ENCODE data around the gene AGMO.

Gene AGMO

DNA sequence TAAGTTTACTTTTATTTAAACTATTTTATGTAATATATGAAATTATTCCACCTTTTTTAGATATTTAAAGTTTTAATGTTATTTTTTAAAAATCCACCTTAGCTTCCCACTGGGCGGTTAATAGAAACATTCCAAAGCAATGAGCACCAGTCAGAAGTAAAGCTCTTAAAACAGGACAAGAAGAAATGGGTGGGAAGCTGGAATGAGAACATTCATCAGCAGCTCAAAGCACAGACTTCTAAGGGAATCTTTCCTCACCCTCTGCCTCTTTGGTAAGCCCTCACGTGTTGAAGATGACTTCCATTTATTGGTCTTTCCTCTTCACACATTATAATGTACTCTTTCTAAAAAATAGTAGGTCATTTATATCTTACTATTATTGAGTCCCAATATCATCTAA is 3.1 kb downstream of the AGMO start:
- no peak overlapping the region for H3K18ac ChIP-seq (ENCODE audit: low read length)

DNA sequence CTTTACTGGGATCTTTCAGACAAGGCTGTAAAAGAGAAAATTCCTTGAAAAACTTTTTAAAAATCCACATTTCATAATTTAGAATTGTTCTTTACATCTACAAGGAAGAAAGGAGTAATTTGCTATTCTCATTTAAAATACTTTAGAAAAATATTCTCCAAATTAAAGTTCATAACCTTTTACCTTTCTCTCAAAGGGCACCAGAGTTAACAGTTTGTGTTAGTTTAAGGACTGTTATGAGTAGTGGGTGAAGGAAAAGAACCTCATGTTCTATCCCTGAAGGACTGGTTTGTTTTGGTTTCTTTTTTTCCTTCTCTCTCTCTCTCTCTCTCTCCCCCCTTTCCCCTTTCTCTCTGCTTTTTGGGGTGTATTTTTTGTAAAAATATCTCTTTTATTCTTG is 4.1 kb downstream of the AGMO start:
- Histone ChIP-seq H3K79me1 (ENCODE audit: low read length) (no peaks in the 10 kb centered on the region), H3K4me1 (ENCODE audit: control insufficient read depth, low read depth, low read length) (peaks cover 3% of the 10 kb centered on the region), H3K36me3 (ENCODE audit: control insufficient read depth, insufficient read depth, low read length) (no peaks in the 10 kb centered on the region), H3K18ac (ENCODE audit: low read length) (no peak overlapping the region), H3K27ac (ENCODE audit: low read depth, low read length) (no peak overlapping the region), H3K27me3 (ENCODE audit: insufficient read depth, low read length, poor library complexity) (no peaks in the 10 kb centered on the region), H2BK120ac (ENCODE audit: low read depth, low read length) (no peak overlapping the region), H3K9ac (ENCODE audit: low read length) (no peak overlapping the region), H3K4ac (ENCODE audit: low read depth, low read length) (no peak overlapping the region), H3K4me3 (ENCODE audit: low read length) (no peak overlapping the region), H3K4me2 (ENCODE audit: low read length) (no peak overlapping the region), H4K5ac (ENCODE audit: low read length) (no peak overlapping the region), H2BK5ac (ENCODE audit: low read length) (no peak overlapping the region), H3K79me2 (ENCODE audit: control insufficient read depth, insufficient read depth, low read length) (no peaks in the 10 kb centered on the region), H3K23ac (ENCODE audit: low read length) (no peak overlapping the region), H4K8ac (ENCODE audit: low read depth, low read length) (no peak overlapping the region), H2AK5ac (ENCODE audit: low read length) (no peak overlapping the region), H2BK15ac (replicated peaks; ENCODE audit: low read depth) (no peak overlapping the region), H3K56ac (ENCODE audit: low read length) (no peak overlapping the region)
- no peak for DNase-seq

More for the DNA sequence above, 3.1 kb downstream of the AGMO start:
- Histone ChIP-seq H3K27ac (ENCODE audit: low read depth, low read length) (no peak overlapping the region), H3K4me2 (ENCODE audit: low read length) (no peak overlapping the region), H2BK5ac (ENCODE audit: low read length) (no peak overlapping the region), H2BK15ac (replicated peaks; ENCODE audit: low read depth) (no peak overlapping the region), H3K9ac (ENCODE audit: low read length) (no peak overlapping the region), H3K4me1 (ENCODE audit: control insufficient read depth, low read depth, low read length) (peaks cover 3% of the 10 kb centered on the region), H3K4me3 (ENCODE audit: low read length) (no peak overlapping the region), H2AK5ac (ENCODE audit: low read length) (no peak overlapping the region), H2BK120ac (ENCODE audit: low read depth, low read length) (no peak overlapping the region), H3K56ac (ENCODE audit: low read length) (no peak overlapping the region), H3K79me2 (ENCODE audit: control insufficient read depth, insufficient read depth, low read length) (no peaks in the 10 kb centered on the region), H3K27me3 (ENCODE audit: insufficient read depth, low read length, poor library complexity) (no peaks in the 10 kb centered on the region), H4K5ac (ENCODE audit: low read length) (no peak overlapping the region), H3K36me3 (ENCODE audit: control insufficient read depth, insufficient read depth, low read length) (no peaks in the 10 kb centered on the region), H3K23ac (ENCODE audit: low read length) (no peak overlapping the region), H3K4ac (ENCODE audit: low read depth, low read length) (no peak overlapping the region), H3K79me1 (ENCODE audit: low read length) (no peaks in the 10 kb centered on the region), H4K8ac (ENCODE audit: low read depth, low read length) (no peak overlapping the region)
- DNase-seq = peak; percentile 26
- WGBS (ENCODE audit: extremely low coverage, insufficient coverage, low lambda C conversion rate) = no CpG with 5 or more reads among the region's 2 CpGs

DNA sequence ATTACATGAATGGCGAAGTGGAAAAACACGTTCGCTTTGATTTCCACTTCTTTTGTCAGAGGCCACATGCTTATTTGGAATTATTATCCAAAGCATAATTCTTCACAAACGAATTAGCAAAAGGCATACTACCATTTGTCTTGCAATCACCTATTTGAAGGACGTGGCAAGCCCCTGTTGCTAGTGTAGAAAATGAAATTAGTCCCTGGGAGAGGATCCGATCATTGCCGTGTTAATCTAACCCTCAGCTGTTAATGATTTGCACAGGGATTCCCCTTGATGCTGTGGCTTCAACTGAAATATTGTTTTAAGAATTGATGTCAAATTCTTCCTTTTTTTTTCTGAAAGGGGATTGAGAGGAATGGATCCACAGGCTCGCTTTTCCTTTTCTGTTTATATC is 4.6 kb downstream of the AGMO start:
- Histone ChIP-seq H2BK120ac (ENCODE audit: low read depth, low read length) (no peak overlapping the region), H2BK5ac (ENCODE audit: low read length) (no peak overlapping the region), H4K5ac (ENCODE audit: low read length) (no peak overlapping the region), H3K4me2 (ENCODE audit: low read length) (no peak overlapping the region), H3K36me3 (ENCODE audit: control insufficient read depth, insufficient read depth, low read length) (no peaks in the 10 kb centered on the region), H3K56ac (ENCODE audit: low read length) (no peak overlapping the region), H3K23ac (ENCODE audit: low read length) (no peak overlapping the region), H3K79me2 (ENCODE audit: control insufficient read depth, insufficient read depth, low read length) (no peaks in the 10 kb centered on the region), H2AK5ac (ENCODE audit: low read length) (no peak overlapping the region), H3K27ac (ENCODE audit: low read depth, low read length) (no peak overlapping the region), H2BK15ac (replicated peaks; ENCODE audit: low read depth) (no peak overlapping the region), H4K8ac (ENCODE audit: low read depth, low read length) (no peak overlapping the region), H3K9ac (ENCODE audit: low read length) (no peak overlapping the region), H3K4me1 (ENCODE audit: control insufficient read depth, low read depth, low read length) (peaks cover 3% of the 10 kb centered on the region), H3K4ac (ENCODE audit: low read depth, low read length) (no peak overlapping the region), H3K18ac (ENCODE audit: low read length) (no peak overlapping the region), H3K79me1 (ENCODE audit: low read length) (no peaks in the 10 kb centered on the region), H3K27me3 (ENCODE audit: insufficient read depth, low read length, poor library complexity) (no peaks in the 10 kb centered on the region), H3K4me3 (ENCODE audit: low read length) (no peak overlapping the region)
- no peak for DNase-seq
- WGBS (ENCODE audit: extremely low coverage, insufficient coverage, low lambda C conversion rate) = no CpG with 5 or more reads among the region's 8 CpGs

DNA sequence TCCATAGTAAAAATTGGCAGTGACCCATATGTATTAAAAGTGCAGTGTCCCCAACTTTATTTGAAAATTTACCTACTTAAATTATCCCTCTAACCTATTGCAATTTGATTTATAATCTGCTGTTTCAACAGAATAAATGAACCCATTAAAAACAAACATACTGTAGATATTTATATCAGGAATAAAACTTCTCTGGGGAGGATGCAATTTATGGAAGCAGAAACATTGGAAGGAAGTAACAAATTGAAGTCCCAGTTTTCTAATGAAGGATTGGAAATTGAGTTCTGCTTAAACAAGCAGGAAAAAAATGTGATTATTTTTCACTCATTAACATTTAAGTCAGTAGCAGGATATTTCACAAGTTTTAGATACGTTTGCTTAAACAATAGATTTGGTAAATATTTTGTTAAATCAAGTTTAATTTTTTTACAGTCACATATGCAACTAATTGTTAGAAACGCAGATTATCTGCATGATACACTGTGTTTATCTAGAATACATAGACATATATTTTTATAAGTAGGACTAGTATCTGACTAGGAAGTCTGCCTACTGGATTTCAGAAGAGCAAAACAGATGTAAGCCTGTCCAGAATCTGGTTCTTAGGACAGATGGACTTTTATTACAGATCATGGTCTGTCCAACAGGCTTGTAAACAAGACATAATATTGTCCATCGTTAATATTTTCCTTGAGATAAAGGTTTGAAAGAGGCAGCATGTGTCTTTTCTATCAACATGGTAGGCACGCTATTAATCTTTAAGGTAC is 5.3 kb downstream of the AGMO start:
- no peak overlapping the region for H3K56ac ChIP-seq (ENCODE audit: low read length)
- no peak overlapping the region for H3K4me3 ChIP-seq (ENCODE audit: low read length)
- no peak overlapping the region for H3K4ac ChIP-seq (ENCODE audit: low read depth, low read length)
- H2BK120ac ChIP-seq (ENCODE audit: low read depth, low read length) = no peak overlapping the region
- DNase-seq = no peak
- no CpG with 5 or more reads among the region's 4 CpGs for WGBS (ENCODE audit: extremely low coverage, insufficient coverage, low lambda C conversion rate)
- no peak overlapping the region for H2BK5ac ChIP-seq (ENCODE audit: low read length)
- H2AK5ac ChIP-seq (ENCODE audit: low read length) = no peak overlapping the region
- no peak overlapping the region for H4K5ac ChIP-seq (ENCODE audit: low read length)
- no peak overlapping the region for H3K18ac ChIP-seq (ENCODE audit: low read length)
- no peaks in the 10 kb centered on the region for H3K79me1 ChIP-seq (ENCODE audit: low read length)
- no peak overlapping the region for H3K4me2 ChIP-seq (ENCODE audit: low read length)
- no peak overlapping the region for H2BK15ac ChIP-seq (replicated peaks; ENCODE audit: low read depth)
- H3K36me3 ChIP-seq (ENCODE audit: control insufficient read depth, insufficient read depth, low read length) = no peaks in the 10 kb centered on the region
- no peak overlapping the region for H3K27ac ChIP-seq (ENCODE audit: low read depth, low read length)
- H3K4me1 ChIP-seq (ENCODE audit: control insufficient read depth, low read depth, low read length) = peaks cover 3% of the 10 kb centered on the region
- no peak overlapping the region for H4K8ac ChIP-seq (ENCODE audit: low read depth, low read length)
- no peaks in the 10 kb centered on the region for H3K27me3 ChIP-seq (ENCODE audit: insufficient read depth, low read length, poor library complexity)
- H3K9ac ChIP-seq (ENCODE audit: low read length) = no peak overlapping the region
- H3K23ac ChIP-seq (ENCODE audit: low read length) = no peak overlapping the region
- no peaks in the 10 kb centered on the region for H3K79me2 ChIP-seq (ENCODE audit: control insufficient read depth, insufficient read depth, low read length)

DNA sequence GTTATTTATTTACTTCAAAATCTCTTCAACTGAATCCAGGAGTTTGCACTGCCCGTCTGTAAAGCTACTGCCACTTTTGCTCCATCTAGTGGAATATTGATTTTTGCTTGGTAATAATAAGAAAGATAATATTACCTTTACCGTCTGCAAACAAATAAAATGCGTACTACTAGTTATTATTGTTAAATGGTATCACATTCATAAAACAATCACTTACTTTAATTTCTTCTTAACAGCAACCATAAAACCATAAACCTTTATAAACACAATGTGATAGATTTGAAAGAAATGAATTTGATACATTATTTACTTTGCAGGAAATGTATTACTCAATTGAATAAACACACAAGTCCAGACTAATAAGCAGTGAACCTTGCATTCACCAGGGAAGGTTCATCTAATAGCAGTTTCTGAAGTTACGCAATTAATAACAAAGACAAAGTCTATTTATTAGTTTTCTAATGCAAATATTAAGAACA is 6.4 kb downstream of the AGMO start:
- Histone ChIP-seq H3K4me1 (ENCODE audit: control insufficient read depth, low read depth, low read length) (peaks cover 3% of the 10 kb centered on the region), H3K9ac (ENCODE audit: low read length) (no peak overlapping the region), H3K56ac (ENCODE audit: low read length) (no peak overlapping the region), H3K18ac (ENCODE audit: low read length) (no peak overlapping the region), H3K79me1 (ENCODE audit: low read length) (no peaks in the 10 kb centered on the region), H3K4me3 (ENCODE audit: low read length) (no peak overlapping the region), H3K27ac (ENCODE audit: low read depth, low read length) (no peak overlapping the region), H4K5ac (ENCODE audit: low read length) (no peak overlapping the region), H3K4me2 (ENCODE audit: low read length) (no peak overlapping the region), H3K23ac (ENCODE audit: low read length) (no peak overlapping the region), H3K79me2 (ENCODE audit: control insufficient read depth, insufficient read depth, low read length) (no peaks in the 10 kb centered on the region), H2BK15ac (replicated peaks; ENCODE audit: low read depth) (no peak overlapping the region), H3K27me3 (ENCODE audit: insufficient read depth, low read length, poor library complexity) (no peaks in the 10 kb centered on the region), H2BK5ac (ENCODE audit: low read length) (no peak overlapping the region), H4K8ac (ENCODE audit: low read depth, low read length) (no peak overlapping the region), H2AK5ac (ENCODE audit: low read length) (no peak overlapping the region), H3K36me3 (ENCODE audit: control insufficient read depth, insufficient read depth, low read length) (no peaks in the 10 kb centered on the region), H2BK120ac (ENCODE audit: low read depth, low read length) (no peak overlapping the region), H3K4ac (ENCODE audit: low read depth, low read length) (no peak overlapping the region)
- no peak for DNase-seq
- 100% methylated on average over 1 of the region's 4 CpGs for WGBS (ENCODE audit: extremely low coverage, insufficient coverage, low lambda C conversion rate)

DNA sequence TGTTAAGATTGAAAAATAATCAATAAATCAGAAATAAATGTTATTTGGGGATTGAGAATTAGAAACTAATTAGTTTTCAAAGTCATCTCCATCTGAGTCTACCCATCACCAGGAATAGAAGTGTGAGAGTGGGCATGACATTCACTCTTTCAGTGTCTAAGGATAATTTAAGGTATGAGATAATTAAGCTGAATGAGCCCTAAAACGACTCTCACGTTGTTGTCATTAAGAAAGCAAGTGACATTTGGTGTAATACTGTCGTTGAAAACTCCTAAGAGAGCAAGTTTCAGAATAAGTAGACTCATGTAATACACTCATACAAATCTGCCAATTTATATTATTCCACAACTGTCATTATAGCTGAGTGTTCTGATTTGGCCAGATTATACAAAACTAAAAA is 7.1 kb downstream of the AGMO start:
- Histone ChIP-seq H2BK15ac (replicated peaks; ENCODE audit: low read depth) (no peak overlapping the region), H2BK5ac (ENCODE audit: low read length) (no peak overlapping the region), H3K79me1 (ENCODE audit: low read length) (no peaks in the 10 kb centered on the region), H3K9ac (ENCODE audit: low read length) (no peak overlapping the region), H3K79me2 (ENCODE audit: control insufficient read depth, insufficient read depth, low read length) (no peaks in the 10 kb centered on the region), H3K4me2 (ENCODE audit: low read length) (no peak overlapping the region), H3K18ac (ENCODE audit: low read length) (no peak overlapping the region), H2BK120ac (ENCODE audit: low read depth, low read length) (no peak overlapping the region), H4K8ac (ENCODE audit: low read depth, low read length) (no peak overlapping the region), H3K23ac (ENCODE audit: low read length) (no peak overlapping the region), H3K36me3 (ENCODE audit: control insufficient read depth, insufficient read depth, low read length) (no peaks in the 10 kb centered on the region), H3K4me1 (ENCODE audit: control insufficient read depth, low read depth, low read length) (peaks cover 3% of the 10 kb centered on the region), H3K27me3 (ENCODE audit: insufficient read depth, low read length, poor library complexity) (no peaks in the 10 kb centered on the region), H3K4ac (ENCODE audit: low read depth, low read length) (no peak overlapping the region), H3K56ac (ENCODE audit: low read length) (no peak overlapping the region), H3K27ac (ENCODE audit: low read depth, low read length) (no peak overlapping the region), H2AK5ac (ENCODE audit: low read length) (no peak overlapping the region), H4K5ac (ENCODE audit: low read length) (no peak overlapping the region), H3K4me3 (ENCODE audit: low read length) (no peak overlapping the region)
- WGBS (ENCODE audit: extremely low coverage, insufficient coverage, low lambda C conversion rate) = no CpG with 5 or more reads among the region's 3 CpGs
- no peak for DNase-seq

Measured in mesendoderm (in vitro differentiated cells).